ENCODE data around the gene NSDHL.
"Not testable (repeated sequence)": the region's sequence is repeated elsewhere in the genome, so short reads cannot be mapped to it uniquely, and the experiment has no call there.

The NSDHL gene

GRCh38 chrX:152830312-152831305 is at the start of gene NSDHL, which contains the start of gene CETN2:
Gene NSDHL, plus strand, starts transcription at chrX:152831063. Its CDS starts 15,262 bp downstream, at chrX:152846325.
Gene CETN2, minus strand, starts transcription at chrX:152830757. Its CDS starts 47 bp downstream, at chrX:152830710.
- DNase-seq (ENCODE audit: low read depth) = peak; percentile 84

GRCh38 chrX:152787062-152787461 is 43.8 kb upstream of the NSDHL start:
- not testable (repeated sequence) for DNase-seq (ENCODE audit: low read depth)

DNA sequence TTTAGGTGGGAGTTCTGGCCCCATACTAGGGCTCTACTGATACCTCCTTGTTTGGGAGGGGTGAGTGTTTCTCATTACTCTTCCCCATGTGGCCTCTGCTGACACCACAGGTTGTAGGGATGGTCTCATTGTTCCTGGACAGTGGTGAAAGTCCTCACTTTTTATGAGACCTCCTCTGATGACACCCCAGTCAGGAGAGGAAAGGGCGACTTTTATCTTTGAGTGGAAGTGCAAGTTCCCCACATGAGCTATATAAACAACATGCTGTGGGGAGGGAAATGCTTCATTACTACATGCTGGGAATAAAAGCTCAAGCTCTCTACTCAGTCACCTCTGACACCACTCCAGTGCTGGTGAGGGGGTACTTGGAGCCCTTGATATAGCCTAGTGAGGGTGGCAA is 31.9 kb upstream of the NSDHL start:
- no peak for DNase-seq (ENCODE audit: low read depth)

DNA sequence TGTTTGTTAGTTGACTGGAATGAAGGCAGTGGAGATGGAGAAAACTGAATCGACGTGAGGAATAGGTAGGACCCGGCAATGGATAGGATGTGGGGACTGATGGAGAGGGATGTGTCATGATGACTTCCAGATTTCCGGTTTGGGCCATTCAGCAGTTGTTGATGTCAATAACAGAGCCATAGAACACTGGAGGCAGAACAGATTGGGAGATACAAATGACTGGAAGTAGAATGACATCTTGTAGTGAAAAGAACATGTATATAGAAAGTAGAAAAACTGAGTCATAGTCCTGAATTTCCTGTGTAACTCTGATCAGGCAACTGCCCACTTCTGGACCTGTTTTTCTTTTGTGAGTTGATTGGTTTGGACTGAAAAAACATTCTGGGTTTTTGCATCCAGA is 24.8 kb upstream of the NSDHL start:
- DNase-seq (ENCODE audit: low read depth) = no peak

DNA sequence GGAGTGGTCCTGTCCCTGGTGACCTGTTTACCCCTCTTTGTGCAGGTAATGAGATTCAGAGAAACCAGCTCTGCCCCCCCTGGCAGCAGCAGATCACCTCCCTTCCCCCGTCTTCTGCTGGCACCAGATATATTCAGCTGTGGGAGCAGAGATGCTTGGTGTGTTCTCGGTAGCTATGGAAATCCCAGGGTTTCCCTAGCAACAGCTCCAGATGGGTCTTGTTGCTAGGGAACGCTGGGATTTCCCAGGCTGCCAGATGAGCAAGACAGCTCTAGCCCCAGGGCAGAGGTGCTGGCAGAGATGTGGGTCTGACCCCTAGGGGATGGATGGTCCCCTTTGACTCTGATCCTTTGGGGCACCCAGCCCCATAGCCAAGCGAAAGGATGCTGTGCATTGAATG is 20.5 kb upstream of the NSDHL start:
- no peak for DNase-seq (ENCODE audit: low read depth)

DNA sequence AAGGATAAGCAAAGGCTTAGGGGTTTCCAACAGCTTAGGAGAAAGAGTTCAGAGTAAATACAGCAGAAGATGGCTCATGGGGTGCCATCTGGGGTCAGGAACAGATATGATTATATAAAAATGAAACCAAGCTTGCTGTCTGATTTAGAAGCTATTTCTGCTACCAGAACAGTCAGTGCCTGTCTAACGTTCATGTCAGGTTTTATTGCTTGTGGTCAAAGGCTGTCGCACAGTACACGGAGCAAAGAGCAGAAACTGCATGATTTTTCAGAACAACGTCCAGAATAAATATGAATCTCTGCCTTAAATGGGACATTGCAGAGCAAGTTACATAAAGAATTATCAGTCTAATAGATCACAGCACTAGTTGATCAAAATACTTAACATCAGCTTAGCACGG is 17.7 kb upstream of the NSDHL start:
- no peak for DNase-seq (ENCODE audit: low read depth)

GRCh38 chrX:152814048-152814447 is 16.8 kb upstream of the NSDHL start:
- DNase-seq (ENCODE audit: low read depth) = no peak

GRCh38 chrX:152817078-152817764 is 13.6 kb upstream of the NSDHL start:
- no peak for DNase-seq (ENCODE audit: low read depth)

DNA sequence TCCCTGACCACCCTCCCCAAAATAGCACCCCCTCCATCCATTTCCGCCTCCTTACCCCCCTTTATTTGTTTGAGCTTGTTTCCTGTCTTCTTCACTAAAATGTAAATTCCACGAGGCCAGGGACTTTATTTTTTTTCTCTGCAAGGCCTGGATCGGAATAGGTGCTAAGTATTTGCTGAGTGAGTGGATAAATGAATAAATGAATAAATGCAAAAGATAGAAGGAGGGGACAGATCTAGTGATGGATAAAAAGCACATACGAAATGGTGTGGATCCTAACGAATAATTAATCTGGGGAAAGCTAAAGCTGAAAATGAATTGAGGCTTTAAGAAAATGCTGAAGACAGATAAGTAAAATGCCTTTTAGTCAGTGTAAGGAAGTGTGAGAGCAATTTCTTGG is 12.5 kb upstream of the NSDHL start:
- DNase-seq (ENCODE audit: low read depth) = no peak

DNA sequence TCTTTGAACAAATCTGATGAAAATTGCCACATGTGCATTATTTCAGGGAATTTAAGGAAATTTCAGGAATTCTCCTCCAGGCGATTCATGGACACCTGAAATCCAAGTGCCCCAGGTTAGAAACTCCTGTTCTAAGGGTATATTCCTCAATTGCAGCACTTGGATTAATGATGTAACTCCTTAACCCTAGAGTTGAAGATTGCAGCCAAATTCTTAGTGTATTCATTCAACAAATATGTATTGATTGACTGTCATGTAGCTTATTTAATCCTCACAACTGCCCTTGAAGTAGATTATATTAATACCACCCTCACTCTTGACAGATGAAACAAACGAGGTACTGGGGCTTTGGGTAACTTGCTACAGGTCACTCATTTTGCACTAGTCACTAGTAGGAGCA is 11.6 kb upstream of the NSDHL start:
- no peak for DNase-seq (ENCODE audit: low read depth)

DNA sequence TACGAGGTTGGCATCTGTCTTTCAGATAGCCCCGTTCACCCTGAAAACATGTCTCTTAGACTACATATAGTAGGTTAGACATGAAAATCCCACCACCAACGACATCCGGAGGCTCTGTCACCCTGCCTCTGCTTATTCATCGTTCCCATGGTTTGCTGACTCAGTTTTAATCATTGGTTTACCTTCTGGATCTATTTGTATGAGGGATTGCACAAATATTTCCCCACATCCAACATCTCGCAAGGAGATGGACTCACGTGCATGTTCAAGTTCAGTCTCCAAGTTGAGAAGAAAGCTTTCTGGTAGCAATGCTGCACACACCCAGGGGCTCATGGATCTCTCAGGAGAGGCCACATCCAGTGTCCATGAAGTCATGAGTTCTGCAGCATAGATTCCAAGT is 11.1 kb upstream of the NSDHL start:
- DNase-seq (ENCODE audit: low read depth) = no peak

DNA sequence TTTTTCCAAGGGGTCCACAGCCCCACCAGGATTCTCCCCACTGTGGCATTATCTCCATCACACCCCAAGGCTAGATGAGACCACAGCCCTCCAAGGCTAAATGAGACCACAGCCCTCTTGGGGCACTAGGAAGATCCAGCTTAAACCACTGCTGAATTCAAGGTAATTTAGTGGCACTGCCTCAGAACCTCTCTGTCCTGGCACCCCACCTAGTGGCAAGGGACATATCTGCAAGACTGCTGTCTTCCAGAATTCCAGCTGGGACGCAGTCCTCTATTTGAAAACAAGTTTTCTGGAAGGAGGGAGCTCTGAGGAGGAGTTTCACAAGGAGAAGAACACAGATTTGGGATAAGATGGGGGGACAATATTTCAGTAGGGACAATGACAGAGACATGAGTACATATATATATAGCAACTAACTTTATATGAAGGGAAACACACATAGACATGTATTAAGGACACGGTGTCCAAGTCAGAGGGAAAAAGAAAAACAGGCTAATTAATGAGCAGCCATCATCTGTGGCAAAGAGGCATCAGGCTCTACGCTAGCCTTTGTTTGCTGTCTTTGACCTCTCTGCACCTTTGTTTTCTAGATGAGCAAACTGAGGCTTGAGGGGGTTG is 9.6 kb upstream of the NSDHL start:
- no peak for DNase-seq (ENCODE audit: low read depth)

DNA sequence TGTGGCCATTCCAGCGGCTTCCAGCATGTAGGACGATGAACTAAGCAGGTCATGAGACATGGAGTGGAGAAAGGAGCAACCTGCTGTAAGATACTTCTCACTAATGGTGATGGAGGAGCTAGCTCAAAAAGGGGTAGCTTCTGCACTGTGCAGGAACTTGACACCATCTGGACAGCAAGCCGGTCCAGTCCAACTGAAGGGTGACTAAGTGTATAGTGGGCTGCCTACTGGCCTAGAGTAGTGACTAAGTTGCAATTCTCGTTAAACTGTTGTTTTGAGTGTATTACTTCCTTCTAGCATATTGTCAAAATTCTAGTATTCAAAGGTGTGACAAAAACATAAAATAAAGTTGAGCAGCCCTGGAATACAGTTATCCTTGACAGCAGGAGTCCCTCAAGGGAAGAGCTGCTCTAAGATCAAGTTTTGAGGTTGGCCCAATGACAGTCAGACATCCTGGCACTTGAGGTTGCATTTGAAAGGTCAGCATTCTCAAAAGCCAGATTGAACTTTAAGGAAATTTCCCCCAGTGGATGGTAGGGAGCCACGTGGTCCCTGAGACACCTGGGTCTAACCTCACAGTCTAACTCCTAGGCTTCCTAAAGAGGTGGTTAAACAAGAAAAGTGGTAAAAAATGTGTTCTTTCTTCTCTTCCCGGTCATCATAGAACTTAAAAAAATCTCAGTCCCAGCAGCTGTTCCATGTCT is 8.3 kb upstream of the NSDHL start:
- no peak for DNase-seq (ENCODE audit: low read depth)

DNA sequence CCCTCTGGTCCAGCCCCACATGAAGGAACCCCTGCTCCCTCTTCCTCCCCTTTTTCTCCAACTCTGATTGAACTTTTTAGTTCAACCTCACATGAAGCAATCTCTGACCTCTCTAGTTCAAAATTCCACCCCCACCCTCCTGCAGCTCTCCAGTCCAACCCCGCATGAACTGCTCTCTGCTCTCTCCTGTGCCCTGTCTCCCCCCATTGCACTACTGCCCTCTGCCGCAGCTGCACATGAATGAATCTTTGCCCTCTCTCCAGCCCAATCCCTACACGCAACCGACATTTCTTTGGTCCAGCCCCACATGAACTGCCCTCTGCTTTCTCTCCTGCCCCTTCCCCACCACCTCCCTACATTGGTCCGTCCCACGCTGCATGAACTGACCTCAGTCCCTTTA is 7.2 kb upstream of the NSDHL start:
- no peak for DNase-seq (ENCODE audit: low read depth)

DNA sequence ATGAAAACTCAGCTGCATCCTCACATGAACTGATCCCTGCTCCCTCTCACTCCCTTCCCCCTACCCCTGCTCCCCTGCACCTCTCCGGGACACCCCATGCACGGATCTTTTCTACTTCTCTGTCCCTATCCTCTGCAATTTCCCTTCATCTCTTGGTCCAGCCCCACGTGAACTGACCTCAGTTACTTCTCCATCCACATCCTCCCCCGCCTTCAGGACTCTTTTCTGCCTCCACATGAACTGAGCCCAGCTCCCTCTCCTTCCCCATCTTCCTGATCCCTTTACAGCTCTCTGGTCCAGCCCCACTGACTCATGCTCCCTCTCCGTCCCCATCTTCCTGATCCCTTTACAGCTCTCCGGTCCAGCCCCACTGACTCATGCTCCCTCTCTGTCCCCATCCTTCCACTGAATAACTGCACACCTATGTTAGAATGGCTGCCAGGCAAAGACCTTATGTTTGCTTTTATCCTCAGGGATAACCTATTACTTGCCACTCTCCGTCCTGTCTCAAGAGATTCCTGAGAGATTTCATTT is 6.0 kb upstream of the NSDHL start:
- DNase-seq (ENCODE audit: low read depth) = no peak

- DNase-seq (ENCODE audit: low read depth) = no peak
Observed at GRCh38 chrX:152831391-152831790, 528 bp downstream of the NSDHL start.

DNA sequence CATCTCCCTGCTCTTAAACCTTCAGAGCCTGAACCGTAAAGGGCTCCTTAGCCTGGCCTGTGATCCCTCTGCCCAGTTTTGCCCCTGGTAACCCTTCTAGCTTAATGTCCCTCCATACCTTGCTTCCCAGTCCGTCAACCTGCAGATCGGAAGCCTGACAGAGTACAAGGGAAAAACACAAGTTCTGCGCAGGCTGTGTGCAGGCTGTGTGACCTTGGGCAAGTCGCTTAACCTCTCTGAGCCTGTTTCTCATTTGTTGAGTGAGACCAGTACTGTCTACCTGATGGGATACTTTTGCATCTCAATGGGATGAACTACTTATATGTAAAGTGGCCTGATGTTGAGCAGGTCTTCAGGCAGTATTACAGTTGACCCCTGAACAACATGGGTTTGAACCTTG is 1.7 kb downstream of the NSDHL start:
- no peak for DNase-seq (ENCODE audit: low read depth)

GRCh38 chrX:152833378-152833777 is 2.5 kb downstream of the NSDHL start:
- no peak for DNase-seq (ENCODE audit: low read depth)

DNA sequence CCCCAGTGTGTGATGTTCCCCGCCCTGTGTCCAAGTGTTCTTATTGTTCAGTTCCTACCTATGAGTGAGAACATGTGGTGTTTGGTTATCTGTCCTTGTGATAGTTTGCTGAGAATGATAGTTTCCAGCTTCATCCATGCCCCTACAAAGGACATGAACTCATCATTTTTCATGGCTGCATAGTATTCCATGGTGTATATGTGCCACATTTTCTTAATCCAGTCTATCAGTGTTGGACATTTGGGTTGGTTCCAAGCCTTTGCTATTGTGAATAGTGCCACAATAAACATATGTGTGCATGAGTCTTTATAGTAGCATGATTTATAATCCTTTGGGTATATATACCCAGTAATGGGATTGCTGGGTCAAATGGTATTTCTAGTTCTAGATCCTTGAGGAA is 4.6 kb downstream of the NSDHL start:
- not testable (repeated sequence) for DNase-seq (ENCODE audit: low read depth)

GRCh38 chrX:152842772-152843338 is 12.0 kb downstream of the NSDHL start:
- no peak for DNase-seq (ENCODE audit: low read depth)

DNA sequence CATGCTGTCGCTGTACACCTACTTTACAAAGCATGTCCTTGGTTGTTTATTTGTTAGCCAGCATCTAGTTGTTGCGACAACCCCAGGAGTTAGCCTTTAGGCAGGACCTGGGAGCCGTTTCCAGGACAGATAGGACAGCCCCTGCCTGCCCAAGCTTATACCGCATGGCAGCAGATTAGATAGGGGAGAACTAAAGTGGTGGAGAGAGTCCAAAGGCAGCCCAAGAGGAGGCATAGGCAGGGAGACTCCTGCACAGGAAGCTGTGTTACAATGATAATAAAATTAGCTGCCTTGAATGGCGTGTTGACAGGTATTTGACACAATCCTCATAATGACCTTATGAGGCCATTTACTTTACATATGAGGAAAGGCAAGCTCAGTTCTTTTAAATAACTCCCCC is 13.0 kb downstream of the NSDHL start:
- DNase-seq (ENCODE audit: low read depth) = no peak

Measured in stimulated activated CD8-positive, alpha-beta memory T cell treated with anti-CD3 and anti-CD28 coated beads, Interleukin-7, amount 100 ng/mL, for 24 hours (primary cell).